GM12878 (cell line): ENCODE results near the gene ZNF613. TPM values are rescaled to one million over a fixed set of nuclear protein-coding genes. Genes with fewer than 3 reads are reported as not detected.

ENCODE experiments used
- ATF7 ChIP-seq: fragments of 450-650 bp; IDR thresholded peaks from 2 replicates; pipeline ENCODE4 v1.6.1; 2016; ENCODE audit warnings: low read depth, mild to moderate bottlenecking
- BMI1 ChIP-seq: fragments of 450-650 bp; IDR thresholded peaks from 2 replicates; pipeline ENCODE4 v1.6.1; 2016; ENCODE audit warnings: mild to moderate bottlenecking, moderate library complexity, borderline replicate concordance
- CHD2 ChIP-seq: IDR thresholded peaks from 2 replicates; pipeline ENCODE4 v1.6.1; 2011; ENCODE audit warnings: low read depth, low read length, improper control_type of control experiment, borderline replicate concordance
- CUX1 ChIP-seq: IDR thresholded peaks from 2 replicates; pipeline ENCODE4 v1.6.1; 2012; ENCODE audit warnings: improper control_type of control experiment, low read depth, low read length; ENCODE audit not compliant: insufficient replicate concordance
- HDAC6 ChIP-seq: fragments of 200-600 bp; sonication (generic); IDR thresholded peaks from one replicate; pipeline ENCODE4 v1.8.0; 2017; ENCODE audit warnings: antibody characterized with exemption; ENCODE audit not compliant: unreplicated experiment
- IRF3 ChIP-seq: fragments of 450-650 bp; IDR thresholded peaks from 2 replicates; pipeline ENCODE4 v1.6.1; 2014; ENCODE audit warnings: mild to moderate bottlenecking
- KLF5 ChIP-seq: fragments of 450-650 bp; IDR thresholded peaks from 2 replicates; pipeline ENCODE4 v1.6.1; 2014; ENCODE audit warnings: mild to moderate bottlenecking; ENCODE audit not compliant: partially characterized antibody
- POLR2A ChIP-seq: IDR thresholded peaks from 2 replicates; pipeline ENCODE4 v1.6.1; 2011; ENCODE audit warnings: low read depth, mild to moderate bottlenecking, low read length
- POLR2AphosphoS2 ChIP-seq: IDR thresholded peaks from 2 replicates; pipeline ENCODE4 v1.6.1; 2011; ENCODE audit warnings: low read depth, mild to moderate bottlenecking, low read length, improper control_type of control experiment, moderate library complexity
- PRDM15 ChIP-seq: fragments of 450-650 bp; formaldehyde crosslinking; IDR thresholded peaks from 2 replicates; pipeline ENCODE4 v1.4.0; 2020; ENCODE audit warnings: mild to moderate bottlenecking, moderate library complexity
- RB1 ChIP-seq: fragments of 450-650 bp; formaldehyde crosslinking; IDR thresholded peaks from 2 replicates; pipeline ENCODE4 v1.6.1; 2017; ENCODE audit warnings: mild to moderate bottlenecking, borderline replicate concordance
- SMC3 ChIP-seq: IDR thresholded peaks from 2 replicates; pipeline ENCODE4 v1.6.1; 2011; ENCODE audit warnings: low read length, improper control_type of control experiment, borderline replicate concordance
- SP1 ChIP-seq: IDR thresholded peaks from one replicate; pipeline ENCODE4 v1.6.1; 2011; ENCODE audit warnings: low read depth, low read length
- SREBF2 ChIP-seq: IDR thresholded peaks from 2 replicates; pipeline ENCODE4 v1.6.1; 2012; ENCODE audit warnings: mild to moderate bottlenecking, low read length
- WRNIP1 ChIP-seq: IDR thresholded peaks from 2 replicates; pipeline ENCODE4 v1.6.1; 2011; ENCODE audit warnings: low read depth, low read length, improper control_type of control experiment, borderline replicate concordance
- YY1 ChIP-seq: IDR thresholded peaks from 2 replicates; pipeline ENCODE4 v1.6.1; 2011; ENCODE audit warnings: low read depth, mild to moderate bottlenecking, low read length
- polyA plus RNA-seq, 11 experiments: library from polyadenylated mRNA; depleted of rRNA in 4 of 11; unstranded in 6 of 11; stranded (reverse) in 5 of 11; fragments of >200 nt; fragmentation: Nextera tagmentation in 4 of 11; fragmentation: Illumina TruSeq in 1 of 11; extraction: Ambion mirVana in 4 of 11; extraction: Trizol in 1 of 11; gene quantifications; 1 replicate in 1 of 11; 2 replicates in 10 of 11; pipeline versions ENCODE4 v1.2.1 to v1.2.3, GENCODE V29; 2011 to 2016; ENCODE audit warnings: inconsistent platforms in 2 of 11, missing spikeins in 2 of 11, low read depth in 1 of 11
- total RNA-seq, 4 experiments: library from RNA; depleted of rRNA in 3 of 4; stranded (reverse); fragments of >200 nt in 3 of 4; fragmentation: Illumina TruSeq in 1 of 4; extraction: Trizol in 1 of 4; gene quantifications; 2 replicates each; pipeline versions ENCODE4 v1.2.1 to v1.2.3, GENCODE V29; 2013 to 2021

ZNF613 gene
- total and polyA plus RNA-seq, 10 of the 15 experiments (the other 5 are each of a cell fraction or from before 2014, with no cell fraction given), result 3.3 to 7.8 (median 5.0) TPM

GRCh38 chr19:51926784-51927741, at the start of gene ZNF613 (continued):
- no peak for TF ChIP-seq CUX1
- TF ChIP-seq RB1, result no peak; the same call in 1 of the 2 replicates
- no peak for TF ChIP-seq BMI1
- peak; percentile 24 for TF ChIP-seq POLR2A
- TF ChIP-seq POLR2AphosphoS2, result no peak
- no peak for TF ChIP-seq PRDM15 (CRISPR knock-in tag)
- peak; percentile 75 for TF ChIP-seq ATF7
- TF ChIP-seq CHD2, result peak; percentile 64; the same call in 1 of the 2 replicates
- TF ChIP-seq HDAC6, result no peak
- peak; percentile 97 for TF ChIP-seq YY1
- no peak; the same call in 1 of the 2 replicates for TF ChIP-seq WRNIP1
- no peak; the same call in 1 of the 2 replicates for TF ChIP-seq SMC3
- TF ChIP-seq SREBF2, result no peak
- TF ChIP-seq IRF3, result no peak
- no peak for TF ChIP-seq SP1
- TF ChIP-seq KLF5, result no peak
